Measurements from ENCODE around the gene ARL15. TPM values are rescaled to one million over a fixed set of nuclear protein-coding genes. Genes with fewer than 3 reads are reported as not detected.

Gene ARL15
- polyA plus RNA-seq, 3 donors from 2014 or later, result 15.0 to 20.3 (median 16.2) TPM

- Mint-ChIP-seq H3K4me3 (no peak overlapping the region), H3K27ac (no peak overlapping the region), H3K4me1 (peaks cover 24 to 57% of the 10 kb centered on the region in 2 donors), H3K27me3 (ENCODE audit: low read depth in 3 of 3) (peaks cover 0 to 1% (median 0%) of the 10 kb centered on the region in 3 donors), H3K36me3 (no peaks in the 10 kb centered on the region), H3K9me3 (peaks cover 0 to 3% (median 0%) of the 10 kb centered on the region in 6 donors)
- DNase-seq, result no peak
Observed at GRCh38 chr5:54180630-54181031, 129.7 kb downstream of the ARL15 start.

DNA sequence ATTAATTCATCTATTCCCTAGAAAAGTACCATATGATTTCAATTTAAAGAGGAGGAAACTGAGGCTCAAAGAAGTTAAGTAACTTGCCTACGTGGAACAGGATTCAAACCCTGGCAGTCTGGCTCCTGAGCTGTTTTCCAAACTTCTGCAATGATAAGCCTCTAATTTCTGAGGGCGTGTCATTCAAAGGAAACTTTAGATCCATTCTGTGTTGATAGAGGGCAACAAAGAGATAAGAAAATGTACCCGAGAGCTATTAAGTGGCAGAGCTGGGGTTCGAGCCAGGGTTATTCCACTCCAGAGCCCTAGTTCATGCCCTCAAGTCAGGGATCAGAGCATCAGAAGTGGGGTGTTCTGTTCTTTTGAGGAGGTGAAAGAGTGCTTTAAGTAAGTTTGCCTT lies 131.4 kb downstream of the ARL15 start:
- Mint-ChIP-seq H3K9me3 (peaks cover 0 to 3% (median 0%) of the 10 kb centered on the region in 6 donors), H3K4me1 (peaks cover 26 to 55% of the 10 kb centered on the region in 2 donors), H3K27me3 (ENCODE audit: low read depth in 3 of 3) (peaks cover 0 to 1% (median 0%) of the 10 kb centered on the region in 3 donors), H3K36me3 (no peaks in the 10 kb centered on the region), H3K27ac (no peak overlapping the region), H3K4me3 (no peak overlapping the region)
- no peak for DNase-seq

GRCh38 chr5:54178207-54178606 lies 132.2 kb downstream of the ARL15 start:
- Mint-ChIP-seq H3K4me3 (no peak overlapping the region), H3K27ac (no peak overlapping the region), H3K27me3 (ENCODE audit: low read depth in 3 of 3) (peaks cover 0 to 1% (median 0%) of the 10 kb centered on the region in 3 donors), H3K4me1 (peaks cover 31 to 62% of the 10 kb centered on the region in 2 donors), H3K36me3 (no peaks in the 10 kb centered on the region), H3K9me3 (peaks cover 0 to 3% (median 0%) of the 10 kb centered on the region in 6 donors)
- no peak for DNase-seq

- Mint-ChIP-seq H3K27ac (no peak overlapping the region), H3K36me3 (no peaks in the 10 kb centered on the region), H3K27me3 (ENCODE audit: low read depth in 3 of 3) (peaks cover 0 to 1% (median 0%) of the 10 kb centered on the region in 3 donors), H3K9me3 (peaks cover 0 to 3% (median 0%) of the 10 kb centered on the region in 6 donors), H3K4me3 (no peak overlapping the region), H3K4me1 (peaks cover 33 to 64% of the 10 kb centered on the region in 2 donors)
- no peak for DNase-seq
Observed at GRCh38 chr5:54177058-54177457, 133.3 kb downstream of the ARL15 start.

DNA sequence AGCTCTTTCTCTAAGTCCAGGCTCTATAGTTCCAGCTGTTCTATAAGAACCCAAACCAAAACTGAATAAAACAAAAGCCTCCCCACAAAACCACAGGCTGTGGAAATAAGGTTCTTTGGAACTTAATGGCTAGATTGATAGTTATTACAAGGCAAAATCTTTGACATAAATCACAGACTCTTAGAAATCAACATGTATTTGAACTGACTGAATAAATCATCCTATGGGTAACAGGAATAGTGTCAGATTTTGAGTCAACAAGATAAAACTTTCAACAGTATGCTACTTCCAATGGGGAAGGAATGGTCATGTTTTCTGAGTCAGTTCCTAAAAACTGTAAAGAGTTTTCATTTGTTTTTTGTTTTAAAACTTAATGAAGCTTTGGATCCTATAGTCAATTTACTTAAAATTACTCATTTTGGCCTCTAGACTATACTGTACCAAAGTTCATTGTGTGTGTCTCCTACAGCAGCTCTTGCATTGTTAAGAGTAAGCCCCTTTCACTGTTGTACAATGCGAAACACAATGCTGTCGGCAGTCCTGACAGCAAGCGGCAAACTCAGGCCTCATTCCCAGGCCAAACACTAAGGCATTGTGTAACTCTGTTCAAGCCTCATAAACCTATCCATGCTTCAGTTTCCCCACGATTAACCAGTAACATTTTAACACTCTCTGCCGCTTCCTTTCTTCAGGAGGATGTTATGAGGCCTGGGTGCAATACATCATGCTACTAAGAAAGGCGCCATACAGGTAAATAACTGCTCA lies 134.1 kb downstream of the ARL15 start:
- no peak for DNase-seq
- Mint-ChIP-seq H3K27me3 (ENCODE audit: low read depth in 3 of 3) (peaks cover 0 to 1% (median 0%) of the 10 kb centered on the region in 3 donors), H3K4me3 (no peak overlapping the region), H3K9me3 (peaks cover 0 to under 1% (median 0%) of the 10 kb centered on the region in 6 donors), H3K36me3 (no peaks in the 10 kb centered on the region), H3K27ac (peak overlapping the region in 1 of 6 donors; percentile 7), H3K4me1 (peaks cover 35 to 72% of the 10 kb centered on the region in 2 donors)

DNA sequence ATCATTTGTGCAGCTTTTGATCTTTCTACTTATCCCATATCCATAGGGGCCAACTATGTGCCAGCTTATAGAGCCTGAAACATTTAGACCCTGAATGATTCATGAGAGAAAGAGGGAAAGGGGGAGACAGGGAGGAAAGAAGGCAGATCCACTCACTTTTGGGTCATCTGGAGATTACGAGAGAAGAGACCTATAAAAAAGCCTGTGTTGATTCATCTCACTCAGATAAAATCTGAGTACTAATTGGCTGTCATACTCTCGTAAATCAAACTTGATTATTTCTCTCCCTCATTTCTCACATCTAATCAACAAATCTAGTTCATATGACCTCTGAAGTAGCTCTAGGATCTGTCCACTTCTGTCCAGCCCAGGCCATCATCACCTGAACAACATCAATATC lies 137.1 kb downstream of the ARL15 start:
- Mint-ChIP-seq H3K4me1 (peaks cover 31 to 54% of the 10 kb centered on the region in 2 donors), H3K9me3 (no peaks in the 10 kb centered on the region), H3K36me3 (peaks cover 8 to 13% (median 9%) of the 10 kb centered on the region in 3 donors), H3K27me3 (ENCODE audit: low read depth in 3 of 3) (peaks cover 0 to 1% (median 0%) of the 10 kb centered on the region in 3 donors), H3K27ac (no peak overlapping the region), H3K4me3 (no peak overlapping the region)
- DNase-seq, result no peak

GRCh38 chr5:54171645-54172384 lies 138.6 kb downstream of the ARL15 start:
- peaks cover 17 to 24% (median 18%) of the 10 kb centered on the region in 3 donors for H3K36me3 Mint-ChIP-seq

DNA sequence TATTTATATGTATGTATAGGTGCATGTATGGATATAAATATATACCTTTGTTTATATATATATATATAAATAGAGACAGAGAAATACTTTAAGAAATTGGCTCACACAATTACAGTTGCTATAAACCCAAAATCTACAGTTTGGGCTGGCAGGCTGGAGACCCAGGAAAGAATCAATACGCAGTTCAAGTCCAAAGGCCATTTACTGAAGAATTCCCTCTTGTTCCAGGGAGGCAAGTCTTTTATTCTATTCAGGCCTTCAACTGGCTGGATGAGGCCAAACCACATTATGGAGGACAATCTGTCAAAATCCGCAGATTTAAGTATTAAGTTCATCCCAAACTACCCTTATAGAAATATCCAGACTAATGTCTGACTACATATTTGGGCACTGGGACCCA lies 144.7 kb downstream of the ARL15 start:
- H3K9me3 Mint-ChIP-seq, result peaks cover 0 to 3% (median 0%) of the 10 kb centered on the region in 6 donors
- H3K36me3 Mint-ChIP-seq, result peaks cover 28 to 38% (median 37%) of the 10 kb centered on the region in 3 donors
- no peak for DNase-seq
- no peaks in the 10 kb centered on the region for H3K27me3 Mint-ChIP-seq (ENCODE audit: low read depth in 3 of 3)
- H3K27ac Mint-ChIP-seq, result no peak overlapping the region
- H3K4me3 Mint-ChIP-seq, result no peak overlapping the region
- no peaks in the 10 kb centered on the region for H3K4me1 Mint-ChIP-seq

More at GRCh38 chr5:54171645-54172384, 138.6 kb downstream of the ARL15 start:
- no peak for DNase-seq
- Mint-ChIP-seq H3K4me1 (peaks cover 24 to 40% of the 10 kb centered on the region in 2 donors), H3K4me3 (no peak overlapping the region), H3K9me3 (no peaks in the 10 kb centered on the region), H3K27ac (no peak overlapping the region), H3K27me3 (ENCODE audit: low read depth in 3 of 3) (no peaks in the 10 kb centered on the region)

DNA sequence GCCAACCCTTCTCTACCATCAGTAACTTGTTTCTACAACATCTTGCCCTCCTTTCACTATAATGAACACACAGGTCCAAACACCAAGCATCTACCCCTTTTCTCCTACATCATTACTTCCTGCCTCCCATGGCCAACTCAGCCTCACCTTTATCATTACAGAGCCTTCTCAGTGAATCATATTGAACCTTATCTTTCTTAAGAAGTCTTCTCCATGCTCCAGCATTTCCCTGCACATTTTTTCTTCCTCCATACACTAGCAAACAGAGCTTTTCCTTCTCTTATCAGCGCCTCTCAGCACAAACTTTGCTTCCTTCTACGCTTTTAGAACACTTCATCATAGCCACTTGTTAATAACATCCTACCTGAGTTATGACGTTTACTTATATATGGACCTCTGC lies 148.2 kb downstream of the ARL15 start:
- H3K27ac Mint-ChIP-seq, result no peak overlapping the region
- no peak for DNase-seq
- peaks cover 0 to 3% (median 0%) of the 10 kb centered on the region in 6 donors for H3K9me3 Mint-ChIP-seq
- H3K4me1 Mint-ChIP-seq, result no peaks in the 10 kb centered on the region
- no peak overlapping the region for H3K4me3 Mint-ChIP-seq
- no peaks in the 10 kb centered on the region for H3K27me3 Mint-ChIP-seq (ENCODE audit: low read depth in 3 of 3)
- peaks cover 14 to 22% (median 16%) of the 10 kb centered on the region in 3 donors for H3K36me3 Mint-ChIP-seq

GRCh38 chr5:54160329-54160728 lies 150.0 kb downstream of the ARL15 start:
- Mint-ChIP-seq H3K36me3 (peaks cover 4 to 18% (median 9%) of the 10 kb centered on the region in 3 donors), H3K4me3 (no peak overlapping the region), H3K27me3 (ENCODE audit: low read depth in 3 of 3) (no peaks in the 10 kb centered on the region), H3K4me1 (no peaks in the 10 kb centered on the region), H3K9me3 (peaks cover 0 to 3% (median 0%) of the 10 kb centered on the region in 6 donors), H3K27ac (peak overlapping the region in 1 of 6 donors; percentile 3)
- no peak for DNase-seq

DNA sequence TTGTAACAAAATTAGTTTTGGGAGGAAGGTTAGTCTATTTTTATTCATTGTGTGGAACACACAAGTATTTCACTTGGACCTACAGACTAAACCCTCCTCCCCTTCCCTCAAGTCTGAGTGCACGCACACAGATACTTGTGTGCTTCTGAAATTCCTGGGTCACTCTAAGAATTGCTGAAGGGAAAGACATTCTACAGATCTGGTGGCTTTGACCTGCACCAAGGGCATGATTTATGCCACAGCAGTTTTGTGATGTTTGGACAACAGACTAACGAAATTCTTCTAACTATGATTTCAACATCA lies 150.5 kb downstream of the ARL15 start:
- Mint-ChIP-seq H3K4me3 (no peak overlapping the region), H3K36me3 (peaks cover 2 to 16% (median 7%) of the 10 kb centered on the region in 3 donors), H3K4me1 (no peaks in the 10 kb centered on the region), H3K27me3 (ENCODE audit: low read depth in 3 of 3) (no peaks in the 10 kb centered on the region), H3K9me3 (peaks cover 0 to under 1% (median 0%) of the 10 kb centered on the region in 6 donors), H3K27ac (peak overlapping the region in 1 of 6 donors; percentile 3)
- no peak for DNase-seq

GRCh38 chr5:54159153-54159892 lies 151.1 kb downstream of the ARL15 start:
- Mint-ChIP-seq H3K27me3 (ENCODE audit: low read depth in 3 of 3) (no peaks in the 10 kb centered on the region), H3K36me3 (peaks cover 0 to 12% (median 2%) of the 10 kb centered on the region in 3 donors), H3K4me3 (no peak overlapping the region), H3K9me3 (no peaks in the 10 kb centered on the region), H3K4me1 (no peaks in the 10 kb centered on the region), H3K27ac (no peak overlapping the region)
- no peak for DNase-seq

DNA sequence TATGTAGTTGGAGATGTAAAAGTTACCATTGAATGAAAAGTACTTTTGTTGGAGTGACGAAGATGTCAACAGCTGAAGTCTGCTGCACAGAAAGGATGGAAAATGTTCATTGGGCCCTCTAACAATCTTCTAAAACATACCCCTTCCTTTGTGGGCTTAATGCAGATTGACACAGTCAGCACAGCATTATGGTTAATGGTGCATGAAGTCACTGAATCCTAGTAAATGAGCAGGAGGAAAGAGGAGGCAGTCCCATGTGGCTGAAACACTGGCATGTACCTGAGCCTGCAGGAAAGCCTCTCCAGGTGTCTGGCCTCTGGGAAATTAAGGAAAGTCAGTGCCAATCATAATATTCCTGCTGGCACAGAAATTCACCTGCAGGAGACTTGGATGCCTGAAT lies 153.8 kb downstream of the ARL15 start:
- Mint-ChIP-seq H3K9me3 (no peaks in the 10 kb centered on the region), H3K4me1 (no peaks in the 10 kb centered on the region), H3K27ac (no peak overlapping the region), H3K4me3 (no peak overlapping the region), H3K36me3 (peaks cover 0 to 8% (median 0%) of the 10 kb centered on the region in 3 donors), H3K27me3 (ENCODE audit: low read depth in 3 of 3) (no peaks in the 10 kb centered on the region)
- DNase-seq, result no peak

Measured in immature natural killer cell (primary cell).